Astrocyte (in vitro differentiated cells and primary cell): Measurements from ENCODE around the gene SEMA4D.

Experiments
- EZH2 ChIP-seq: IDR thresholded peaks from 2 replicates; pipeline ENCODE4 v1.6.1; 2012; ENCODE audit warnings: mild to moderate bottlenecking, low read length, inconsistent platforms; ENCODE audit not compliant: insufficient read depth
- TF ChIP-seq, protein P1 (sequence below): IDR thresholded peaks from 2 replicates; pipeline ENCODE4 v1.5.1; 2011; ENCODE audit warnings: low read depth, mild to moderate bottlenecking, inconsistent platforms, low read length, moderate library complexity; ENCODE audit not compliant: insufficient read depth

DNA sequence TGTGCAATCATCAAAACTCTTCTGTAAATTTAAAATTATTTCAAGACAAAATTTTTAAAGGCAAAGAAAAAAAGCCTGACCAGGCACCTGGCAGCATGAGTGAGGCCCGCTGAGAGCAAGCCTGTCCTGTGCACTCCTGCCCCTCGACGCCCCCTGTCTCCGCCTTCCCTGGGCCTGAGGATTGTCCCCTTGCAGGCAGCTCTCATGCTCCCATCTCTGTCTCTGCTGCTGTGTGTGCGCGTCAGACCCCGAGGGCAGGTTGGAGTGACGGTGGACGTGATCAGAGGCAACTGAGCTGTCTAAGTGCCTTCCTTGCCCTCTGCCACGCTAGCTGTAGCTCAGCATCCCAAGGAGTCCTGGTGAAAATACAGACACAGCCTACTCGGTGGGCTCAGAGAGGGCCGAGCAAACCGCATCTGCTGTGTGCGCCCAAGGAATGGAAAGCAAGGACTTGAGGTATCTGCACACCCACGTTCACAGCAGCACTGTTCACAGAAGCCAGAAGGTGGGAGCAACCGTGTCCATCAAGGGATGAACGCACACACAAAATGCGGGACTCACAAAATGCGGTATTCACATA is 114.1 kb downstream of the SEMA4D start:
- TF ChIP-seq, protein P1, sequence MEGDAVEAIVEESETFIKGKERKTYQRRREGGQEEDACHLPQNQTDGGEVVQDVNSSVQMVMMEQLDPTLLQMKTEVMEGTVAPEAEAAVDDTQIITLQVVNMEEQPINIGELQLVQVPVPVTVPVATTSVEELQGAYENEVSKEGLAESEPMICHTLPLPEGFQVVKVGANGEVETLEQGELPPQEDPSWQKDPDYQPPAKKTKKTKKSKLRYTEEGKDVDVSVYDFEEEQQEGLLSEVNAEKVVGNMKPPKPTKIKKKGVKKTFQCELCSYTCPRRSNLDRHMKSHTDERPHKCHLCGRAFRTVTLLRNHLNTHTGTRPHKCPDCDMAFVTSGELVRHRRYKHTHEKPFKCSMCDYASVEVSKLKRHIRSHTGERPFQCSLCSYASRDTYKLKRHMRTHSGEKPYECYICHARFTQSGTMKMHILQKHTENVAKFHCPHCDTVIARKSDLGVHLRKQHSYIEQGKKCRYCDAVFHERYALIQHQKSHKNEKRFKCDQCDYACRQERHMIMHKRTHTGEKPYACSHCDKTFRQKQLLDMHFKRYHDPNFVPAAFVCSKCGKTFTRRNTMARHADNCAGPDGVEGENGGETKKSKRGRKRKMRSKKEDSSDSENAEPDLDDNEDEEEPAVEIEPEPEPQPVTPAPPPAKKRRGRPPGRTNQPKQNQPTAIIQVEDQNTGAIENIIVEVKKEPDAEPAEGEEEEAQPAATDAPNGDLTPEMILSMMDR: no peak
- TF ChIP-seq EZH2: no peak
